GM21528 (cell line): Measurements from ENCODE around the gene FLRT2.

Experiments used
- ATAC-seq: cut with Tn5 transposase; IDR thresholded peaks from one replicate; pipeline ENCODE4 v1.9.1; 2021; ENCODE audit warnings: mild to moderate bottlenecking, moderate library complexity; ENCODE audit not compliant: unreplicated experiment, low FRiP score

The FLRT2 gene, protein sequence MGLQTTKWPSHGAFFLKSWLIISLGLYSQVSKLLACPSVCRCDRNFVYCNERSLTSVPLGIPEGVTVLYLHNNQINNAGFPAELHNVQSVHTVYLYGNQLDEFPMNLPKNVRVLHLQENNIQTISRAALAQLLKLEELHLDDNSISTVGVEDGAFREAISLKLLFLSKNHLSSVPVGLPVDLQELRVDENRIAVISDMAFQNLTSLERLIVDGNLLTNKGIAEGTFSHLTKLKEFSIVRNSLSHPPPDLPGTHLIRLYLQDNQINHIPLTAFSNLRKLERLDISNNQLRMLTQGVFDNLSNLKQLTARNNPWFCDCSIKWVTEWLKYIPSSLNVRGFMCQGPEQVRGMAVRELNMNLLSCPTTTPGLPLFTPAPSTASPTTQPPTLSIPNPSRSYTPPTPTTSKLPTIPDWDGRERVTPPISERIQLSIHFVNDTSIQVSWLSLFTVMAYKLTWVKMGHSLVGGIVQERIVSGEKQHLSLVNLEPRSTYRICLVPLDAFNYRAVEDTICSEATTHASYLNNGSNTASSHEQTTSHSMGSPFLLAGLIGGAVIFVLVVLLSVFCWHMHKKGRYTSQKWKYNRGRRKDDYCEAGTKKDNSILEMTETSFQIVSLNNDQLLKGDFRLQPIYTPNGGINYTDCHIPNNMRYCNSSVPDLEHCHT

DNA sequence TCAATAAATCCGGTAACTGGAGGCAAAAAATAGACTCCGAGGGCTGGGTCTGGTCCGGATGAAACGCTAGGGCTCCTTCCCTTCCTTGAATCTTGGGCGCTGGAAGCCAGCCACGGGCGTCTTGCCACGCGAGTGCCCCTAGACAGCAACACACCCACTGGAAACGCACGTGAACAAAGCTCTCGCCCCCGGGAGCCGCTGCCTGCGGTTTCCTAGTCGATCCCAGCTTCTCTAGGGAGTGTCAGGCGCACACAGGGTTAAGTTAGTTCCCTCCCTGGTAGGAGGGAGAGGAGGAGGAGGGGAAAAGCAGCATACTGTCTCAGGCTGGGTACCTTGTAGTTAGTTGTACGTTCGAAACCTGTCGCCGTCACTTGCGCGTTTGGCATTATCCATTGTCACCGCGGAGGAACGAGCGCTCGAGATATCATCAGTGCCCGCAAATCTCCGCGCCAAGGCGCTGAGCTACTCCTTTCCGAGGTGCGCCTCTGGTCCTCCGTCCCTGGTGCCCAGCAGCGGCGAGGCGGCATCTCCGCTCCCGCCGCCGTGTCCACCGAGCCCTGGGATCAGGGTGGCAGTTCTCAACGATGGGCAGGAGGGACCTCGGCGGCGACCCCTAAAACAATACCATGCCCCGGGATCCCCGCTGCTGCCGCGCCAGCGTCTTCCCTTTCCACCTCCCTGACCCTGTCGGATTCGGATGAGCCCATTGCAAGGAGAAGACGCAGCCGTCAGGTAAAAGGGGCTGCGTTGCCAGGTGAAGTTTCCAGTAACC is at the start of gene FLRT2:
Gene FLRT2 (plus strand): TSS at position 342 of the 772 bp plus-strand sequence. CDS start 91,371 bp downstream, outside the sequence.
- no peak for ATAC-seq

DNA sequence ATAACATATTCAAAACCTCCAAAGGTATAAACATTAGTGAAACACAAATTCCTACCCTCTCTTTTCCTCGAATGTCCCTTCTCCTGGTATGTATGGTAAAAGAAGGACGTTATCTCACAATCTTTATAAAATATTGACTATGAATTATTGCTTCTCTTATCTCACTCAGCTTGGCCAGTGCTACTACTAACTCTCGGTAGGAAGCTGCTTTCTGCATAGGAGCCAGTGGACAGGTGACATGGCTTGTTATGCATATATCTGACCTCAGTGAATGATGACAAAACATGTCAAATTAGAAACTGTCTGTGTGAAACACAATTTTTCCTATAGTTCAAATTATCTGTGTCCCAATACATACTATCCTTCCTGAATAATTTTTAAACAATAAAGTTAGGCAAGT is 48.5 kb upstream of the FLRT2 start:
- no peak for ATAC-seq

DNA sequence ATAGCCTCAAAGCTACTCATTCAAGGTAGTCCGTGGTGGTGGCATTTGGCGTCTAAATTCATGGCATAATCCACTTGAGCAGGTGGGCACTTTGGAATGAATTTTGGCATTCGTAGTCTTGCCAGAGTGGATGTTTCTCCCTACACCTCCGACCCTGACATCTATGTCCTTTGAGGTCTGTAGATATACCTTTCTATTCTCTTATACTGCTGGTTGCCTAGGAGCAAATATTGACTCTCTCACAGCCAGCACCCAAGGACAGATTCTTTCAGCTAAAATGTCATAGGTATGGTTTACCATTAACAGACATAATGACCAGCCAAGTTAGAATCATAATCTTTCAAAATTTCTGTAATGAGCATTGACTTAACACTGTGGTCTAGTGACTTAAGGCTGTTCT is 47.4 kb upstream of the FLRT2 start:
- ATAC-seq = no peak

DNA sequence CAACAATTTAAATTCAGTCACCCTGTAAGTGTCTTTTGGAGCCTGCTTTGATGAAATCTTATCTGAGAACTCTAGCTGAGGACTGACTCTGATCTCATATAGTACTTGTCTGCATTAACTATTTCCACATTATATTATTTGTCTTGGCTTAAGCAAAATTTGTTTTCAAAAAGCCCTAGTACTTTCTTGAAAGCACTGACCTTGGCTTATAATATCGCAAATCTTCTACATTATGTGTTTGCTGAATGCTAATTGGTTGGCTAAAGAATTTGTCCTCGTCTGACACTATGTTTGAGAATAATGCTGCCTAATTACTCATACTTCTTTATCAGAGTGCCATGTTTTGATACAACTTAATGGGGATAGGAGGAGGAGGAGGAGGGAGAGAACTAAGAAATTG is 46.9 kb upstream of the FLRT2 start:
- ATAC-seq = no peak

DNA sequence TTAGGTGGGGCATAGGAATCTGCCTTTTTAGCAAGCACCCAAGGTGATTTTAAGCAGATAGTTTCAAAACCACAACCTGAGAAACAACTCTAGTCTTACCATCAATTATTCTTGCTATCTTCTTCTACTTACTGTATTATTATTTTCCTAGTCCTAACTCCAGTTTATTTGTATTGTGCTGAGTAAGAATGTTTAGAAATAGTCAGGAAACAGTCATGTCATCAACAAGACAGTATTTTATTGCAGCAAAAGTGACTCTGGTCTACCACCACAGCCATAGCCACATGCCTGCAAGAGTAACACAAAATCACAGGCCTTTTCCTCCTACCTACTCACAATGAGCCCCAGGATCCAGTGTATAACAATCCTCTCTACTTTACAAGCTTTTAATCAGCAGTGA is 46.3 kb upstream of the FLRT2 start:
- no peak for ATAC-seq

DNA sequence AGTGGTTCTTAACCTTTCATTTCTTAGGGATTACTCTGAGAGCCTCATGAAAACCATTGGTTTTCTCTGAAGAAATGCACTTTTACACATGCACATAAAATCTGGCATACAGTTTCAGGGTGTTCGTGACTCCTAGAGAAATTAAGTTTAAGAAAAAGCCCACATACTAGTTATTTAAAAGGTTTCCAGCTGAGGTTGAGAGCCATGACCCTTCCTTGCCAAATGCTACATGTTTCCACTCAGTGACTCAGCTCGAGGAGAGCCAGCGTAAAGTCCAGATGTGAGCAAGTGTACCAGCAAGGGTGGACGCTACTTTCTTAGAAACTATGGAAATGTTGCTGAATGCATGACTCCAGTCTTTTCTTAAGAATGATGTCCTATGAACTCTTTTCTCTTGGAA is 42.7 kb upstream of the FLRT2 start:
- ATAC-seq = no peak

DNA sequence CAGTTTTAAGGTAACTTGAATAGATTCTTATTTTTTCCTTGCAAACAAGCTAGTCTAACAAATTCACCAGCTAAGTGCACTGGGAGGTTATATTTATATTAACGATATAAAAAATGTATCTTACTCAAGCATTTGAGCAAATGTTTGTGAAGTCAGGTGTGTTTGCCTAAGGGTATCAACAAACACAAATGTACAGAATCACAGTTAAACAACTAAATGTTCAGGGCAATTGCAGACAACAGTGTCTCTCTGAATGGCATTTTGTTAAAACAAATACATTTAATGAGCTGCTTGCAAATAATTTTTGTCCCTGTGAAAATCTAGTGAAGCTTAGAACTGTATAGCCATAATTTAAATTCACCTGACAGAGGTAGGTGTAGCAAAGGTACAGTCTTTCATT is 28.2 kb upstream of the FLRT2 start:
- no peak for ATAC-seq

DNA sequence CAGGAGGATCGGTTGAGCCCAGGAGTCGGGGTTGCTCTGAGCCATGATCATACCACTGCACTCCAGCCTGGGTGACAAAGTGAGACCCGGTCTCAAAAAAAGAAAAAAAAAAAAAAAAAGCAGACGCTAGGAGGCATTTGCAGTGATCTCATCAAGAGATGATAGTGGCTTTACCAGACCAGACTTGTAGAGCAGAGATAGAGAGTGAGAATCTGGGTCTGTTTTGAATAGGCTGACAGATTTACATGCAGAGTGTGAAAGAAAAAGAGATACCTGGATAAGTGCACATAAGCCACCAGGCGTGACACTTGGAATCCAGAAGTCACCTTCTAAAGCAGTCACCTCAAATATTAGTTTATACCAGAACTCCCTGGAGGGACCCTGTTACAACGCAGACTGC is 21.1 kb upstream of the FLRT2 start:
- ATAC-seq = no peak

DNA sequence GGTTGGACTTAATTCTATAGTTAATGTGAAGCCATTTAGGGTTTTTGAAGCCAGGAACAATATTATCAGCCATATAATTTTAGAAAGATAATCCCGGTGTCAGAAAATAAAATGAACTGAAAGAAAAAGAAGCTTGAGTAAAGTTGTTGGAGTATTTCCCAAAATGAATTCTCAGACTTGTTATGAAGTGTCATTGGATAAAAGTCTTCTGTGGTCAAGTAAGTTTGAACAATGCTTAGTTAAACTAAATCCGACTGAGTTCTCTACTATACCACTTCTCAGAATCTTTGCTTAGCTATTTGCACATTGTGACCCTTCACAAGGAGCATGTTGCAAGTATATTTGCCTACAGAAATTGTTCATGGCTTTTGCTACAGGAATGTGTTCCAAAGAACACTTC is 17.5 kb upstream of the FLRT2 start:
- ATAC-seq = no peak

DNA sequence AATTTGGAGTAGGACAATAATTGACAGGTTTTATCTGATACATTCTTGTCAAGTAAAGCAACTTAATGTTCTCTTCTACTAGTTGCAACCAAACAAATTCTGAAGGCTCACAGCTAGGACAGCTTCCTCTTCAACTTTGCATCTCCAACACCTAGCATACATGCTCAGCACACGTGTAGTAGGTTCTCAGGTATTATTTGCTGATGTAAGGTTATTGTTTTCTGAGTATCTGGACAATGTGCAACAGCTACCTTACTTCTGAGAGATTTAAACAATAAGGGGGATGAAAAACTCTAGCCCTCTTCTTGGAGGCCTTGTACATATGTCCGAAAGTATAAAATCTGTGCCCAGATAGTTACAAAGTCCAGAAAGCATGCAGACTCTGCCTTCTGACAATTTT is 15.5 kb upstream of the FLRT2 start:
- ATAC-seq = no peak

DNA sequence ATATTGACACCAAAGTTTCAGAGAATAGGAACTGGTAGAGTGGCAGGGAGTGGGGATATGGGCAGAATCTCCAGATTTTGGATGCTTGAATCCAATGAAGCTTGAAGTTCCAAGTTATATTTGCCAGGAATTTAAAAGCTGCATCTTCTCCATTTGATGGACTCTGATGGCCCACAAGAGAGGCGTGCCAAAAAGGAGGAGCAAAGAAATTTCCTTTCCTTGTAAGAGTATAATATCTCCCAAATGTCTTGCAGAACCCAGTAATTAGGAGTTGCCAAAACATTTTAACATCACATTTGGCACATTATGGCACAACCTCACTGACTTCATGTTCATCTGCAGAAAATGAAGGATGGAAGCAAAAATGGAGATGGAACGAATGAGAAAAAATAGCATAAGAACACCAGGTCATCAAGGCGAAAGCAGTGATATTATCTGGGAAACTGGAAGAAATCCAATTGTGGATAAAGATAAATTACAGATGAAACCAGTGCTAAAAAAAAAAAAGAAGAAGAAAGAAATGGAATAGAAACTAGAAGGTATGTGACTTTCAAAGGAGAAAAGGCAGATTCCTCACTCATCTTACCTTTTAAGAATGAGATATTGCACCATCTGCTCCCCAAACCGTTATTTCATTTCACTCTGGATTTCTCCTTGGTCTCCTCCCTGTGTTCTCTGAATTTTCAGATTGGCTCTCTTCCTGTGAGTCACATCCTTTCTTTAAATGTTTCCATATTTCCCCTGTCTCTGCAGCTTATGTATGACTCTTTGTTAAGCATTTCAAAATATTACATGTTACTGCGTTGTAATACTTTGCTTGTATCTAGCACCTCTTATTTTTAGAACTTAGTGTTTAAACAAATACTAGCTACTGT is 13.5 kb upstream of the FLRT2 start:
- no peak for ATAC-seq

DNA sequence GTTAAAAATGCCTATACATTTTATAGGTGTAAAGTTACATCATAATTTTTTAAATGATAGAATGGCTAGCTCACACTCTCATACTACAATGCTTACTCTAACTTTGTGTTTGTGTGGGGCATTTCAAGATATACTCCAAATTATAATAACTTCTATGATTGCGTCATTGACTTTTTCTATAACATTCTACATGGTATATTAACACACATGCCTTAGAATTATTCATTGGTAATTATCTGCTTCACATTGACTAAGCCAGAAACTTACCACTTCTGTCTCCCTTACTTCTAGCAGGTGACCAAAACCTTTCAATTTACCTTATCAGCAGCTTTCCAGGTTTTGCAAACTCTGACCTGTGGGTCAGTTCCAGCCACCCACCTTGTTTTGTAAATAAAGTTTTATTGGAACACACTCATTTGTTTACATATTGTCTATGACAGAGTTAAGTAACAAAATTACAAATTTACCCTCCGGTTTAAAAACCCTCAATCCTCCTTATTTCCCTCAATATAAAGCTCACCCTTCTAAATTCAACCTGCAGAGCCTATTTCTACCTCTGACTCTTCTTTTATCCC is 12.7 kb upstream of the FLRT2 start:
- no peak for ATAC-seq

DNA sequence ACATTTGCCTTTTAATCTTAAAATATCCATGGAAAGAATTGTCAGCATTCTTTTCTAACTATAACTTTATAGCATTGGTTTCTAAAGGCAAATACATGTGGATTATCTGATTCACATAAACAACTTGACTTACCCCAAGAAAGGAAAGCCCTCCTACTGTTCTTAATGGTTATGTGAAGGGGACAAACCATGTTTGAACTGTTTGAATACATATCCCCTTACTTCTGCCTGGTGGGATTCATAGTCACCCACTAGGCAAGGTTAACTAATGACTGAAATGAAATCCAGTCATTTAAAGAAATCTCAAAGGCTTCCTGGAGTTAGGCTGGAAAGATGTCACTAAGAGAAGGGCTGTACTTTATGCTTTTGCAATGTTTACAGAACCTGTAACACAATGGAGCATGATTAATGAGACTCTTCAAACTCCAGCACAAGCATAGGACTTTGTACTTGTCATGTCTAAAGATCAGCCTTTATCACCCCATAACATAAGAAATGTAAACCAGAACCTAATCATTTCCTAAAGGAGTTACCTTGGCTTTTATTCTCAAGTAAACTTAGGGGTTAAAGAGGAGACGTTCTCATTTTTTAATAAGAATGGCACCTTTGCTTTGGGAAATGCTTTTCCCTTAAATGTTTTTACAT is 10.2 kb upstream of the FLRT2 start:
- ATAC-seq = no peak

DNA sequence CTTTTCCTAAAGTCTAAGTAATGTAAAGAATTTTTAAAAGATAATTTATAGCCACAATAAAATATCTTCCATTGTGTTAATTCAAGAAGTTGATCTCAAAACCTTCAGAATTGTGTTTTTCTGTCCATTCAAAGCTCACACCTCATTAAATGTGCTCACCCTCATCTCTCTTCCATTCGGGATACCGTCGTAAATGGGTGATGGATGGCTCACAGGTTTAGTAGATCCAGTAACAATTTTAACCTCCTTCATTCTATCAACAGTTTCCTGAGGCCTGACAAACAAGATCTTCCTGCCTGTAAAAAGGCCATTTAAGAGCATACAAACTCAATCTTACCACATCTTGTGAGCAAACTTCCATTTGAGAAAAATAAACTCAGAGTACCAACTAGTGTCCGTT is 9.4 kb upstream of the FLRT2 start:
- no peak for ATAC-seq

DNA sequence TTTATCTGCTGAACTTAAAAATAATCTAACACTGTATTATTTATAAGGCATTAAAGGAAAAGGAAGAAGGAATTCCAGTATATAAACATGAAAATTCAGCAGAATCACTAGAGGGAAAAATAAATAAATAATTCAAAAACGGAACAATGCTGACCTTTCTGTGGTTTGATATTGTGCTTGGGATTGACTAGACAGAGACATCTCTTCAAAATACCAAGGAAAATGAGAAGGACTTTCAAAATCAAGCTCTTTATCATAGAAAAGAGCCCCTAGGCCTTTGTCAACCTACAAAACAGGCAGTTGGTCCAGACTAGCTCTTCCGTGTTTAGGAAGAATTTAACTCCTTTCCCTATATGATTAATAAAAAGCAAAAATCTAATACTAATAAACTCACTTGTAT is 6.3 kb upstream of the FLRT2 start:
- ATAC-seq = no peak

DNA sequence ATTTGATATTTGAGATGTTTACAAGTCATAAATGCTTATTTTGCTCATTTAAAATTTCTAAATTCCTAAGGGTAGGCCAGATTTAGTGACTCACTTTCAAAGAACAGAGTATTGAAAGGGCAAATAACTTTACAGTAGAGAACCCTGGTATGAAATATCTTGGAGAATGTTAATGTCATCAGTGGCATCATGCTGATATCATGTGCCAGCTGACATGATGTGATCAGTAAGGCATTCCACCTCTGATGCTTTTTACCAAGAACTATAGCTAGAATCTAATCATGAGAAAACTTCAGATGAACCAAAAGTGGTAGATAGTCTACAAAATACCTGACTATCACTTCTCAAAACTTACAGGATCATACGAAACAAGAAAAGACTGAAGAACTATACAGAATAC is 2.9 kb upstream of the FLRT2 start:
- no peak for ATAC-seq

DNA sequence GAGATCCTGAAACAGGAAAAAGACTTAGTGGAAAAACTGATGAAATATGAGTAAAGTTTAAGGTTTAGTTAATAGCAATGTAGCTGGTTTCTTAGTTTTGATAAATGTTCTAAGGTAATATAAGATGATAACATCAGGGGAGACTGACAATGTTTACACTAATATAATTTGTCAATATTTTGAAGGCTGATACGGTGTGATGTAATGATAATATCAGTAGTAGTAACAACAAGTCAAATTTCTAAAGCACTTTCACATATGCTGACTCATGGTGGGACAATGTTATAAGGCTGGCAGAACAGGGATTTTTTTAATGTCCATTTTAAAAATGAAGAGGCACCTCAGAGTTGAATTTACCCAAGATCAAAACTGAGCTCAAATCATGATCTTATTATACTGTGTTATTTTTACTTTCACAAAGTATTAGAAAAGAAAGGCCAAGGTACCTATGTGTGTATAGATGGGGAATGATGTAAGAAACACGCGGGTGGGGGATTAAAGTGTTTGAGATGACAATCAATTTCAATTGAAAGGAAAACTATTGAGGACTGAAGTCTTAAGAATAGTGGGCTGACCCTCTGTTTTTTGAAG is 2.4 kb upstream of the FLRT2 start:
- no peak for ATAC-seq

DNA sequence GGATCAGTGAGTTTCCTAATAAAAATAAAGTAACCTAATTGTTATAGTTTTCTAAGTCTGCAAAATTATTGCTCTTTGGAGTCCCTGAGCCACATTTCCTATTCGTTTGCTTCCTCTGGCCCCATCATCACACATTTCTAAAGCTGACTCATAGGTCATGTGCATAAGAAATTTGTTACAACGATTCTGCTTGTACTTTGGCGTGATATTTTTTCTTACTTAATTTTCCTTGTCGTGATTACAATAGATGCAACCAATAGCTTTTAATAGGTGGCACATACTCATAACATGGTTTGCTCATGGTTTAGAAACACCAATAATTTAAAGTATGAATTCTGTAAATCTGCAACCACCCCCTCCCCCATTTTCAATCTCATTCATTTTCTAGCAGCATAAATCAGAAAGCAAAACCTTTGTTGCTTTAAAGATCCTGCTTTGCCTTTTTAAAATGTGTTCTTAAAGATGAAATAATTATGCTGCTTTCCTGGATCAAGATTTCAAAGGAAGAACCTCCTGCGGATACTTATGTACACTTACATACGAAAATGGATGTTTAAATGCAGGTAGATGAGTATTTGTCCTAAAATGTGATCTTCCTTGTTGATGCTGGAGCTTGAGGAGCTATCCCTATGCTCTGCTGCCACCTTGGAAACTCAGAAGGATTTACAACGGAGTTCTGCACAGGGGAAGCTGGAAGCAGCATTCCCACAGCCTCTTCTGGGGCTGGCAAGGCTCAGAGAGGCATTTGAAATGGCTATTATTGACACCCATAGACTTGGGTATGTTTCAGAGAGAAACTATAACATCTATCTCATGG is 1.7 kb upstream of the FLRT2 start:
- ATAC-seq = no peak
